ENCODE data around the gene NAV2.

The NAV2 gene

DNA sequence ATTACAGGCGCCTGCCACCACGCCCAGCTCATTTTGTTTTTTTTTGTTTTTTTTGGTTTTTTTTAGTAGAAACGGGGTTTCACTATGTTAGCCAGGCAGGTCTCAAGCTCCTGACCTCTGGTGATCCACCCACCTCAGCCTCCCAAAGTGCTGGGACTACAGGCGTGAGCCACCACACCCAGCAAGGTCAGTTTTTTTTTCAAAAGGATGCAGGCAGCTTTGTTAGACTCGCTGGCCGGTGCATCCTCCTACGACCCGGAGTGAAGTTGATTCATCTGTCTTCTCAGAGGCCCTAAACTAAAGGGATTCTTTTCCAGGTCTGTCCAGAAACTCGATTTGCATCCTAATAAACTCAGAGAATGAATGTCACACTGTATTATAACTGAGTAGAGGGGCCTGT lies 265.3 kb downstream of the NAV2 start:
- ChIA-PET POLR2A (no interaction called here), CTCF (interaction anchor here (1.6 kb wide), 1 partner anchor 134 kb away, joined by 3 read pairs; no protein-coding TSS in a partner anchor)
- DNase-seq (ENCODE audit: extremely low spot score): no peak
- TF ChIP-seq, protein P1, sequence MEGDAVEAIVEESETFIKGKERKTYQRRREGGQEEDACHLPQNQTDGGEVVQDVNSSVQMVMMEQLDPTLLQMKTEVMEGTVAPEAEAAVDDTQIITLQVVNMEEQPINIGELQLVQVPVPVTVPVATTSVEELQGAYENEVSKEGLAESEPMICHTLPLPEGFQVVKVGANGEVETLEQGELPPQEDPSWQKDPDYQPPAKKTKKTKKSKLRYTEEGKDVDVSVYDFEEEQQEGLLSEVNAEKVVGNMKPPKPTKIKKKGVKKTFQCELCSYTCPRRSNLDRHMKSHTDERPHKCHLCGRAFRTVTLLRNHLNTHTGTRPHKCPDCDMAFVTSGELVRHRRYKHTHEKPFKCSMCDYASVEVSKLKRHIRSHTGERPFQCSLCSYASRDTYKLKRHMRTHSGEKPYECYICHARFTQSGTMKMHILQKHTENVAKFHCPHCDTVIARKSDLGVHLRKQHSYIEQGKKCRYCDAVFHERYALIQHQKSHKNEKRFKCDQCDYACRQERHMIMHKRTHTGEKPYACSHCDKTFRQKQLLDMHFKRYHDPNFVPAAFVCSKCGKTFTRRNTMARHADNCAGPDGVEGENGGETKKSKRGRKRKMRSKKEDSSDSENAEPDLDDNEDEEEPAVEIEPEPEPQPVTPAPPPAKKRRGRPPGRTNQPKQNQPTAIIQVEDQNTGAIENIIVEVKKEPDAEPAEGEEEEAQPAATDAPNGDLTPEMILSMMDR (IDR thresholded peaks at IDR 0.05; ENCODE audit: control extremely low read depth, extremely low read depth, low read depth, missing control alignments): no peak

DNA sequence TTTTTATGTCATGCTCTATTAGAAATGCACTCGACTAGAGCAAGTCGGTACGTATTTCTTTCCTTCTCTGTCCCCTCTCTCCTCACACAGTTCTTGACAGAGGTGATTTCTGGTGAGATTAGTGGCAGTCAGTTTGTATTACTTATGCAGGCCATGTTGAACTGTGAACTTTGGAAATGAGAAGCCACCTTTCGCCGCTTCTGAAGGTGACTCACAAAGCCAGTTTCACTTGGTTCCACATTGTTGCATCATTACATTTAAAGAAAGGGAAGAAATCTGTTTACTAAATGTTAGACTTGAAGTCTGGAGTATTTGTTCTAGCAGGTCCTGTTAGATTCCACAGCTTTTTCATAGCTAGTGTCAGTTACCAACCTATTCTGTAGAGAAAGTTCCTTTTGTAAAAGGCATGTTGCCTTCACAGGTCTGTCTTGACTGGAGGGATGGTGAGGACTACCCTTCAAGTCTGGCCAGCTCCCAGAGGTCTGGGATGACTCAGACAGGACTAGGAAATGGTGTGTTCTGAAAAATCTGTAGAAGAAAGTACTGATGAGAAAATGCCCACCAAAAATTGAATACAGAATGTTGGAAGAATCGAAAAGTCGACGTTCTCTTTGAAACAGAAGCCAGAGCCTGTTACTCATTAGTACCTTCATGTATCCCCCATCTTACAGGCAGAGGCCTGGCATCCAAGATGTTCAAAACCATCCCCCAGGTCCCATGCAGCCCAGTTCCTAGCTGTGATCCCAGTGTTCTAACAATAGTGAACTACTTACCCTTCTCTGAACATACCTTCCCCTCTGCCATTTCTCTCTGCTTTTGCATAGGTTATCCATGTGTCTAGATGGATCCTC lies 266.3 kb downstream of the NAV2 start:
- ChIA-PET CTCF (interaction anchor here (1.6 to 2.3 kb wide), 2 partner anchors 13 to 133 kb away, joined by 3 to 6 read pairs; no protein-coding TSS in a partner anchor), POLR2A (interaction anchor here (0.6 kb wide), 1 partner anchor 14 kb away, joined by 4 read pairs; no protein-coding TSS in a partner anchor)
- peak; percentile 46 for DNase-seq (ENCODE audit: extremely low spot score)
- TF ChIP-seq, protein P1 (IDR thresholded peaks at IDR 0.05; ENCODE audit: control extremely low read depth, extremely low read depth, low read depth, missing control alignments): no peak

DNA sequence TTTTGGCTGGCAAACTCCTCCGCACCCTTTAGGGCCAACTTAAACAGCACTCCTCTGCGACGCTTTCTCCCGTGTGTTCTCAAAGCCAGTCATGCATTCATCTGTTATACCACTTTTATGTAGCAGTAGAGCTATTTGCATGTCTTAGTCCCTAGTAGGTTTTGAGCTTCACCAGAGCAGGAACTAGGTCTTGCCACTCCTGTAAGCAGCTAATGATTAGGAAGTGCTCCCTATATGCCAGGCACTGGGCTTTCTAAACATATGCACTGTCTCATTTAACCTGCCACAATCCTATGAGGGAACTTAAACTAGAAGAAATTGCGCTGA lies 266.8 kb downstream of the NAV2 start:
- TF ChIP-seq, protein P1 (IDR thresholded peaks at IDR 0.05; ENCODE audit: control extremely low read depth, extremely low read depth, low read depth, missing control alignments): no peak
- peak; percentile 35 for DNase-seq (ENCODE audit: extremely low spot score)
- ChIA-PET POLR2A (interaction anchor here (0.6 kb wide), 1 partner anchor 15 kb away, joined by 4 read pairs; no protein-coding TSS in a partner anchor), CTCF (interaction anchor here (2.3 kb wide), 1 partner anchor 13 kb away, joined by 6 read pairs; no protein-coding TSS in a partner anchor)

DNA sequence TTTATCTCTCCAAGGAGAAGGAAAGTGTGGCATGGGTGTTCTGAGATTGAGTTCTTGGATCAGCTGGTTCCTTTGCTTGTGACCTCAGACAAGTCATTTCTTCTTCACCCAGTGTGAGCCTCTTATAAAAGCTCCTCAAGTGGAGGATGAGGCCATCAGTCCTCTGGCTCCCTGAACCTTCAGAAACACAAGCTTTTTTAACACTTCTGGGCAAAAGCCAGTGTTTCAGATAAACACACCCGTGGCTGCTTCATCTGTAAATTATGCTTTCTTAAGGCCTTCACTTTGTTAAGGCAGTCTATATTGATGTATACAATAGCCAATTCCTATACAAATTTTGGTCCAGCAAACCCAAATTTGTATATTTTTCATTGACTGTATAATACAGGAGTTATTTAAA lies 267.8 kb downstream of the NAV2 start:
- TF ChIP-seq, protein P1 (IDR thresholded peaks at IDR 0.05; ENCODE audit: control extremely low read depth, extremely low read depth, low read depth, missing control alignments): no peak
- POLR2A ChIA-PET: no interaction called here
- DNase-seq (ENCODE audit: extremely low spot score): no peak
- CTCF ChIA-PET: interaction anchor here (1.1 to 2.8 kb wide), 3 partner anchors 14 to 133 kb away, joined by 4 to 9 read pairs (median 6); no protein-coding TSS in a partner anchor

DNA sequence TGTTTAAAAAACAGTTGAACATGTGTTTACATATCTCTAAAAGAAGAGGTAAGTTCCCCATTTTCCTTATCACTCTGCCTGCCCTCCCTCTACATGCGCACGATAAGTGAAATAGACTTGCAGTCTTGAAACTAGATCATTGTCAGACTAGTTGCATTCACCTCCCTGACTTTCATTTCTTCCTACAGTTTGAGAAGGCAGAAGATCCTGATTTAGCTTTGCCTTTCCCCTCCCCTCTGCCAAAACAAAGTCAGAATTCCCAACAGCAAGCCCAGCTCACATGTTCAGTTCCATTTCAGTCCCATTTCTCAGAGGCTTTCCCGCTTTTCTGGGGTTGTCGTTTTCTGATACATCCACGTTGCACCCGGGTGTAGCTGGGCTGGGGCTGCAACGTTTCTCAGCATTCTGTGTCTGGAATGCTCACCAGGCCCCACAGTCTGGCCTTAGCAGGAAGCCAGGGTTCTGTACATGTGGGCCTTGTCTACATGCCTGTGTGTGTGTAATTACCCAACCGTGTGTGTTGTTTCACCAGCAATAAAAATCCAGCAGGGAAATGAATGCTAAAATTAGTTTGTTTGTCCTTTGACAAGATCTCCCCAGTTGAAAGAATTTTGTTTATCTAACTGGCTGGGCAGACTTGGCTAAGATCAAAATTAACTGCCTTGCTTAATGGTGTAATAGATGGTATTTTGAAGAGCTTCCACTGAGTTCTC lies 268.5 kb downstream of the NAV2 start:
- CTCF ChIA-PET: interaction anchor here (1.1 to 2.8 kb wide), 4 partner anchors 10 to 132 kb away, joined by 4 to 9 read pairs (median 6); no protein-coding TSS in a partner anchor

More for the DNA sequence above, 268.5 kb downstream of the NAV2 start:
- TF ChIP-seq, protein P1 (IDR thresholded peaks at IDR 0.05; ENCODE audit: control extremely low read depth, extremely low read depth, low read depth, missing control alignments): no peak
- no peak for DNase-seq (ENCODE audit: extremely low spot score)
- POLR2A ChIA-PET: no interaction called here

Data from GM10248 (cell line).